H1 (cell line): ENCODE results near the gene KPNA3. TPM values are rescaled to one million over a fixed set of nuclear protein-coding genes. Genes with fewer than 3 reads are reported as not detected.

Source experiments
- CTCF ChIA-PET: fragments of 300-600 bp; sonication (Branson Sonifier 250); formaldehyde crosslinking; loops from one replicate; lab custom pipeline; 2021; ENCODE audit not compliant: partially characterized antibody; lab: Charles Lee
- POLR2A ChIA-PET: fragments of 300-600 bp; sonication (Branson Sonifier 250); formaldehyde crosslinking; loops from one replicate; lab custom pipeline; 2021; ENCODE audit warnings: inconsistent platforms; ENCODE audit not compliant: partially characterized antibody; lab: Charles Lee
- DNase-seq, 2 experiments: peaks; one replicate each; pipeline versions ENCODE4 v3.0.0 to v3.0.0-alpha.2; 2010 to 2022; ENCODE audit warnings: low spot score in 2 of 2, low read depth in 1 of 2, mixed read lengths in 1 of 2
- FAIRE-seq: peaks from 2 replicates; lab custom pipeline; 2011; peaks lifted over from hg19 to GRCh38; lab: Jason Lieb, UNC
- H2AFZ ChIP-seq: 2 replicates; pipeline ENCODE4 v1.8.1; 2012; ENCODE audit warnings: low read length, inconsistent platforms
- H2AK5ac ChIP-seq: 2 replicates; pipeline ENCODE4 v1.6.1; 2013; ENCODE audit warnings: low read depth, low read length
- H2BK120ac ChIP-seq: replicated peaks from 2 replicates; pipeline ENCODE3; 2013; ENCODE audit warnings: low read depth, low read length, inconsistent platforms
- H2BK12ac ChIP-seq: 2 replicates; pipeline ENCODE4 v1.6.1; 2013; ENCODE audit warnings: low read depth, low read length
- H2BK15ac ChIP-seq: 2 replicates; pipeline ENCODE4 v1.6.1; 2013; ENCODE audit warnings: low read length
- H2BK20ac ChIP-seq: 2 replicates; pipeline ENCODE4 v1.6.1; 2013; ENCODE audit warnings: low read length
- H2BK5ac ChIP-seq: 2 replicates; pipeline ENCODE4 v1.6.1; 2013; ENCODE audit warnings: low read depth, low read length
- H3K14ac ChIP-seq: 2 replicates; pipeline ENCODE4 v1.6.1; 2013; ENCODE audit warnings: inconsistent platforms; ENCODE audit not compliant: insufficient read length
- H3K18ac ChIP-seq: 2 replicates; pipeline ENCODE4 v1.6.1; 2013; ENCODE audit warnings: low read length; ENCODE audit errors: extremely low read depth
- H3K23ac ChIP-seq: 2 replicates; pipeline ENCODE4 v1.6.1; 2013; ENCODE audit warnings: inconsistent platforms; ENCODE audit not compliant: insufficient read length
- H3K23me2 ChIP-seq: 2 replicates; pipeline ENCODE4 v1.6.1; 2013; ENCODE audit warnings: low read depth, low read length
- H3K27ac ChIP-seq: 2 replicates; pipeline ENCODE4 v1.6.1; 2011; ENCODE audit warnings: low read depth, low read length, inconsistent platforms
- H3K27me3 ChIP-seq, 4 experiments: replicated peaks in 1 of 4; 1 replicate in 1 of 4; 2 replicates in 3 of 4; pipeline versions ENCODE4 v1.6.1 to v1.8.1; 2011 to 2013; ENCODE audit warnings: low read length in 3 of 4, mild to moderate bottlenecking in 3 of 4, inconsistent platforms in 2 of 4, mixed read lengths in 2 of 4, moderate library complexity in 1 of 4; ENCODE audit not compliant: control insufficient read depth in 3 of 4, insufficient read depth in 3 of 4; ENCODE audit errors: extremely low read depth in 1 of 4
- H3K36me3 ChIP-seq, 4 experiments: 2 replicates each; pipeline versions ENCODE4 v1.6.1 to v1.8.1; 2011 to 2013; ENCODE audit warnings: mild to moderate bottlenecking in 4 of 4, low read length in 3 of 4, moderate library complexity in 2 of 4, control low read depth in 1 of 4, inconsistent platforms in 1 of 4; ENCODE audit not compliant: insufficient read depth in 4 of 4, control insufficient read depth in 2 of 4
- H3K4ac ChIP-seq: replicated peaks from 2 replicates; pipeline ENCODE3; 2013; ENCODE audit warnings: low read length, low read depth, mixed read lengths, inconsistent platforms; ENCODE audit not compliant: insufficient read length
- H3K4me1 ChIP-seq, 4 experiments: replicated peaks in 1 of 4; 1 replicate in 1 of 4; 2 replicates in 3 of 4; pipeline versions ENCODE4 v1.6.1 to v1.8.1; 2011 to 2013; ENCODE audit warnings: low read length in 3 of 4, inconsistent platforms in 2 of 4, mixed read lengths in 1 of 4; ENCODE audit not compliant: insufficient read depth in 4 of 4, control insufficient read depth in 3 of 4
- H3K4me2 ChIP-seq, 2 experiments: 2 replicates each; pipeline versions ENCODE4 v1.6.1 to v1.8.1; 2011 to 2013; ENCODE audit warnings: low read depth in 2 of 2, low read length in 2 of 2, control low read depth in 1 of 2, inconsistent platforms in 1 of 2, mild to moderate bottlenecking in 1 of 2; ENCODE audit not compliant: insufficient read depth in 1 of 2
- H3K4me3 ChIP-seq, 4 experiments: fragments of 200-600, 300-600 bp in 1 of 4; sonication (generic), shearing (Covaris generic), sonication (Bioruptor Twin) in 1 of 4; 2 replicates each; pipeline versions ENCODE4 v1.5.1 to v1.8.1; 2011 to 2016; ENCODE audit warnings: low read length in 4 of 4, low read depth in 3 of 4, control low read depth in 2 of 4, inconsistent platforms in 2 of 4, mild to moderate bottlenecking in 2 of 4, mixed read lengths in 1 of 4, moderate library complexity in 1 of 4; ENCODE audit not compliant: insufficient read depth in 2 of 4; ENCODE audit errors: extremely low read depth in 1 of 4
- H3K56ac ChIP-seq: replicated peaks from 2 replicates; pipeline ENCODE3; 2013; ENCODE audit warnings: low read depth, mild to moderate bottlenecking, mixed read lengths, low read length, inconsistent platforms; ENCODE audit not compliant: insufficient read length
- H3K79me1 ChIP-seq: 2 replicates; pipeline ENCODE4 v1.6.1; 2013; ENCODE audit warnings: low read depth, low read length, control low read depth
- H3K79me2 ChIP-seq, 2 experiments: 2 replicates each; pipeline versions ENCODE4 v1.6.1 to v1.8.1; 2012 to 2013; ENCODE audit warnings: low read length in 2 of 2, mild to moderate bottlenecking in 2 of 2, inconsistent platforms in 1 of 2; ENCODE audit not compliant: insufficient read depth in 2 of 2, control insufficient read depth in 1 of 2
- H3K9ac ChIP-seq, 4 experiments: replicated peaks in 1 of 4; 1 replicate in 1 of 4; 2 replicates in 3 of 4; pipeline versions ENCODE4 v1.6.1 to v1.8.1; 2011 to 2013; ENCODE audit warnings: low read depth in 3 of 4, low read length in 3 of 4, control low read depth in 2 of 4, mild to moderate bottlenecking in 2 of 4, moderate library complexity in 2 of 4, inconsistent platforms in 1 of 4; ENCODE audit errors: extremely low read depth in 1 of 4
- H3K9me3 ChIP-seq, 2 experiments: 2 replicates each; pipeline versions ENCODE4 v1.6.1 to v1.8.1; 2012 to 2013; ENCODE audit warnings: mild to moderate bottlenecking in 2 of 2, moderate library complexity in 2 of 2, control low read depth in 1 of 2, inconsistent platforms in 1 of 2, low read depth in 1 of 2, low read length in 1 of 2, mixed read lengths in 1 of 2; ENCODE audit not compliant: insufficient read depth in 2 of 2
- H4K20me1 ChIP-seq, 2 experiments: replicated peaks in 1 of 2; 2 replicates each; pipeline versions ENCODE3 to v1.8.1; 2011 to 2013; ENCODE audit warnings: inconsistent platforms in 2 of 2, low read length in 2 of 2, mild to moderate bottlenecking in 1 of 2; ENCODE audit not compliant: insufficient read depth in 2 of 2, control insufficient read depth in 1 of 2
- H4K5ac ChIP-seq: 2 replicates; pipeline ENCODE4 v1.6.1; 2013; ENCODE audit warnings: low read length, low read depth, mixed read lengths, inconsistent platforms; ENCODE audit not compliant: insufficient read length
- H4K8ac ChIP-seq: 2 replicates; pipeline ENCODE4 v1.8.0; 2013; ENCODE audit warnings: mild to moderate bottlenecking, moderate library complexity, low read length, inconsistent platforms; ENCODE audit not compliant: insufficient read depth; ENCODE audit errors: extremely low read depth
- H4K91ac ChIP-seq: replicated peaks from 2 replicates; pipeline ENCODE3; 2013; ENCODE audit warnings: low read length, mixed read lengths, inconsistent platforms; ENCODE audit not compliant: insufficient read length
- FOSL1 ChIP-seq: IDR thresholded peaks from 2 replicates; pipeline ENCODE4 v1.6.1; 2011; ENCODE audit warnings: mild to moderate bottlenecking, low read depth, low read length, moderate library complexity; ENCODE audit not compliant: insufficient read depth
- RAD21 ChIP-seq, 2 experiments: IDR thresholded peaks in 1 of 2; conservative IDR thresholded peaks in 1 of 2; 2 replicates each; pipeline ENCODE4 v1.6.1; 2011; ENCODE audit warnings: low read depth in 2 of 2, low read length in 2 of 2, improper control_type of control experiment in 1 of 2, inconsistent platforms in 1 of 2, mild to moderate bottlenecking in 1 of 2, moderate library complexity in 1 of 2
- WGBS, 2 experiments: shearing (Covaris generic) in 1 of 2; methylation state at CpG; one replicate each; pipeline versions ENCODE4 v1.1.6 to v1.1.7; 2013 to 2015; ENCODE audit warnings: low lambda C conversion rate in 2 of 2, mixed read lengths in 2 of 2, inconsistent platforms in 1 of 2, low coverage in 1 of 2, missing lambda C conversion rate in 1 of 2; ENCODE audit not compliant: insufficient replicate concordance in 2 of 2, insufficient coverage in 1 of 2, insufficient read length in 1 of 2; ENCODE audit errors: extremely low coverage in 1 of 2, missing lambda C conversion rate in 1 of 2; 5-methylcytosine and 5-hydroxymethylcytosine counted together
- polyA plus RNA-seq, 7 experiments: library from polyadenylated mRNA; depleted of rRNA in 3 of 7; stranded (reverse) in 5 of 7; unstranded in 2 of 7; fragments of >200 nt in 5 of 7; fragments of 200-250 nt in 2 of 7; gene quantifications; 1 replicate in 5 of 7; 2 replicates in 1 of 7; 4 replicates in 1 of 7; pipeline versions ENCODE4 v1.2.1 to v1.2.3, GENCODE V29; 2011 to 2013; ENCODE audit warnings: missing spikeins in 2 of 7, mixed read lengths in 2 of 7
- total RNA-seq: library from RNA; stranded (reverse); fragmentation: NEBNext Ultra II Directional; extraction: Animal tissue kit (Norgen Biotek cat#: 25700); gene quantifications from 2 replicates; pipeline ENCODE4 v1.2.1, GENCODE V29; 2021

Gene KPNA3
- total and polyA plus RNA-seq, 2 of the 8 experiments (the other 6 are each of a cell fraction or from before 2014, with no cell fraction given): 21.4 to 63.2 TPM

GRCh38 chr13:49828453-49828852, 36.0 kb upstream of the KPNA3 start:
- H2BK5ac ChIP-seq: no peak overlapping the region
- H4K20me1 ChIP-seq: no peaks in the 10 kb centered on the region
- DNase-seq: no peak
- no peaks in the 10 kb centered on the region for H3K27me3 ChIP-seq
- H3K79me1 ChIP-seq: no peaks in the 10 kb centered on the region
- H4K91ac ChIP-seq: no peak overlapping the region
- TF ChIP-seq RAD21 (IDR thresholded peaks at IDR 0.05 in 1 of 2, conservative IDR thresholded peaks at IDR 0.05 in 1 of 2; ENCODE audit: low read depth in 2 of 2, low read length in 2 of 2) (peak in 1 of 2 experiments; percentile 14; a peak in 1 of 4 replicates), FOSL1 (no peak)
- H3K4ac ChIP-seq: no peak overlapping the region
- H3K18ac ChIP-seq: no peak overlapping the region
- H3K9me3 ChIP-seq: no peaks in the 10 kb centered on the region
- no peak overlapping the region for H3K4me2 ChIP-seq
- no peaks in the 10 kb centered on the region for H3K4me1 ChIP-seq
- no peak overlapping the region for H2BK20ac ChIP-seq
- no peak for FAIRE-seq
- no peak overlapping the region for H3K4me3 ChIP-seq
- H2AK5ac ChIP-seq: no peak overlapping the region
- no peak overlapping the region for H2BK120ac ChIP-seq
- ChIA-PET CTCF (no interaction called here), POLR2A (no interaction called here)
- H3K79me2 ChIP-seq: no peaks in the 10 kb centered on the region
- H2AFZ ChIP-seq: no peak overlapping the region
- no peak overlapping the region for H3K27ac ChIP-seq
- no peak overlapping the region for H4K5ac ChIP-seq
- no peaks in the 10 kb centered on the region for H3K23me2 ChIP-seq
- no peaks in the 10 kb centered on the region for H3K36me3 ChIP-seq
- no peak overlapping the region for H3K56ac ChIP-seq
- no peak overlapping the region for H3K23ac ChIP-seq
- no peak overlapping the region for H2BK15ac ChIP-seq
- no peak overlapping the region for H3K9ac ChIP-seq
- no peak overlapping the region for H2BK12ac ChIP-seq
- H4K8ac ChIP-seq: no peak overlapping the region
- no peak overlapping the region for H3K14ac ChIP-seq
- WGBS, 2 experiments: 88% methylated on average over 1 of the region's 2 CpGs; no CpG with 5 or more reads in 1 of the 2 experiments
